CD14-positive monocyte (primary cell): Measurements from ENCODE around the gene MAGI3. TPM values are rescaled to one million over a fixed set of nuclear protein-coding genes. Genes with fewer than 3 reads are reported as not detected.

Experiments
- DNase-seq, 3 donors: peaks; one replicate each; pipeline ENCODE4 v3.0.0-alpha.2; 2011 to 2022
- H2AFZ ChIP-seq: 2 replicates; pipeline ENCODE4 v1.6.0; 2012; ENCODE audit warnings: mild to moderate bottlenecking, low read depth, low read length, inconsistent platforms; ENCODE audit not compliant: insufficient read depth, poor library complexity, severe bottlenecking
- H3K27ac ChIP-seq, 2 donors: 1 replicate in 1 of 2; 2 replicates in 1 of 2; pipeline ENCODE4 v1.5.1; 2012 to 2013; ENCODE audit warnings: low read length in 2 of 2, control low read depth in 1 of 2, inconsistent platforms in 1 of 2, low read depth in 1 of 2, mild to moderate bottlenecking in 1 of 2
- H3K27me3 ChIP-seq, 2 donors: one replicate each; pipeline versions ENCODE4 v1.6.0 to v1.6.1; 2011 to 2013; ENCODE audit warnings: low read length in 2 of 2; ENCODE audit not compliant: control insufficient read depth in 2 of 2, insufficient read depth in 2 of 2
- H3K36me3 ChIP-seq, 2 donors: replicated peaks in 1 of 2; 1 replicate in 1 of 2; 2 replicates in 1 of 2; pipeline versions ENCODE4 v1.5.1 to v1.6.1; 2012 to 2013; ENCODE audit warnings: low read length in 2 of 2, control low read depth in 1 of 2, inconsistent platforms in 1 of 2, mild to moderate bottlenecking in 1 of 2; ENCODE audit not compliant: insufficient read depth in 2 of 2, control insufficient read depth in 1 of 2
- H3K4me1 ChIP-seq, 2 donors: 1 replicate in 1 of 2; 2 replicates in 1 of 2; pipeline versions ENCODE4 v1.5.1 to v1.6.1; 2012 to 2013; ENCODE audit warnings: low read length in 2 of 2, control low read depth in 1 of 2, inconsistent platforms in 1 of 2, mild to moderate bottlenecking in 1 of 2, moderate library complexity in 1 of 2; ENCODE audit not compliant: insufficient read depth in 2 of 2, control insufficient read depth in 1 of 2
- H3K4me2 ChIP-seq: replicated peaks from 2 replicates; pipeline ENCODE3; 2012; ENCODE audit warnings: low read length, moderate library complexity, mild to moderate bottlenecking; ENCODE audit not compliant: poor library complexity, severe bottlenecking; ENCODE audit errors: extremely low read depth
- H3K4me3 ChIP-seq, 3 experiments: fragments of 200-600 bp in 1 of 3; sonication (generic) in 1 of 3; replicated peaks in 1 of 3; 1 replicate in 2 of 3; 2 replicates in 1 of 3; pipeline ENCODE4 v1.5.1; 2011 to 2013; ENCODE audit warnings: low read length in 3 of 3, mild to moderate bottlenecking in 3 of 3, control low read depth in 2 of 3, low read depth in 2 of 3, inconsistent platforms in 1 of 3, moderate library complexity in 1 of 3
- H3K79me2 ChIP-seq: 2 replicates; pipeline ENCODE4 v1.6.0; 2012; ENCODE audit warnings: mild to moderate bottlenecking, control low read depth, inconsistent platforms, low read length, moderate library complexity; ENCODE audit not compliant: insufficient read depth
- H3K9ac ChIP-seq: 2 replicates; pipeline ENCODE4 v1.6.0; 2017; ENCODE audit warnings: low read length, mild to moderate bottlenecking; ENCODE audit not compliant: insufficient read depth, poor library complexity, severe bottlenecking
- H3K9me3 ChIP-seq, 2 donors: replicated peaks in 1 of 2; 1 replicate in 1 of 2; 2 replicates in 1 of 2; pipeline versions ENCODE4 v1.5.1 to v1.6.1; 2012 to 2013; ENCODE audit warnings: low read length in 2 of 2, control low read depth in 1 of 2; ENCODE audit not compliant: control insufficient read depth in 1 of 2, insufficient read depth in 1 of 2
- H4K20me1 ChIP-seq: 2 replicates; pipeline ENCODE4 v1.6.0; 2012; ENCODE audit warnings: mild to moderate bottlenecking, low read length, control low read depth, moderate library complexity; ENCODE audit not compliant: insufficient read depth
- H3K27ac Mint-ChIP-seq, 7 donors: one replicate each; pipeline ENCODE4 v1.8.0; 2020; ENCODE audit warnings: mild to moderate bottlenecking in 7 of 7, mixed read lengths in 7 of 7, moderate library complexity in 6 of 7, inconsistent platforms in 2 of 7
- H3K27me3 Mint-ChIP-seq, 3 donors: one replicate each; pipeline ENCODE4 v1.8.0; 2021 to 2022; ENCODE audit warnings: low read depth in 3 of 3, mild to moderate bottlenecking in 3 of 3, mixed read lengths in 3 of 3, moderate library complexity in 3 of 3, inconsistent platforms in 1 of 3
- H3K36me3 Mint-ChIP-seq, 2 donors: one replicate each; pipeline ENCODE4 v1.8.0; 2020; ENCODE audit warnings: mixed read lengths in 2 of 2, inconsistent platforms in 1 of 2, mild to moderate bottlenecking in 1 of 2
- H3K4me1 Mint-ChIP-seq: one replicate; pipeline ENCODE4 v1.8.0; 2020; ENCODE audit warnings: mild to moderate bottlenecking, mixed read lengths
- H3K4me3 Mint-ChIP-seq, 2 donors: one replicate each; pipeline ENCODE4 v1.8.0; 2020; ENCODE audit warnings: mild to moderate bottlenecking in 2 of 2, mixed read lengths in 2 of 2, moderate library complexity in 1 of 2
- H3K9me3 Mint-ChIP-seq, 7 donors: one replicate each; pipeline ENCODE4 v1.8.0; 2020 to 2022; ENCODE audit warnings: mixed read lengths in 7 of 7, mild to moderate bottlenecking in 6 of 7, moderate library complexity in 6 of 7, inconsistent platforms in 2 of 7
- WGBS: methylation state at CpG from one replicate; pipeline ENCODE4 v1.1.5; 2013; ENCODE audit warnings: missing lambda C conversion rate; ENCODE audit not compliant: insufficient coverage; 5-methylcytosine and 5-hydroxymethylcytosine counted together
- intact Hi-C, 2 donors: fragments of 100-400 bp; cut with micrococcal nuclease; formaldehyde crosslinking; loops; one replicate each; pipeline versions ENCODE4 v1.15.0 to v1.15.1; 2023
- polyA plus RNA-seq, 3 donors: library from polyadenylated mRNA; depleted of rRNA in 1 of 3; unstranded in 2 of 3; stranded (reverse) in 1 of 3; fragments of 300-500 nt in 2 of 3; fragments of >200 nt in 1 of 3; fragmentation: Illumina TruSeq in 2 of 3; gene quantifications; 1 replicate in 2 of 3; 2 replicates in 1 of 3; pipeline ENCODE4 v1.2.3, GENCODE V29; 2012 to 2021
- TF ChIP-seq, protein P1 (sequence below): fragments of 200-600 bp; IDR thresholded peaks from one replicate; pipeline ENCODE4 v1.8.0; 2022; ENCODE audit warnings: antibody characterized with exemption, mild to moderate bottlenecking

MAGI3 gene
- polyA plus RNA-seq, 3 donors = 0.36 to 0.58 (median 0.43) TPM

DNA sequence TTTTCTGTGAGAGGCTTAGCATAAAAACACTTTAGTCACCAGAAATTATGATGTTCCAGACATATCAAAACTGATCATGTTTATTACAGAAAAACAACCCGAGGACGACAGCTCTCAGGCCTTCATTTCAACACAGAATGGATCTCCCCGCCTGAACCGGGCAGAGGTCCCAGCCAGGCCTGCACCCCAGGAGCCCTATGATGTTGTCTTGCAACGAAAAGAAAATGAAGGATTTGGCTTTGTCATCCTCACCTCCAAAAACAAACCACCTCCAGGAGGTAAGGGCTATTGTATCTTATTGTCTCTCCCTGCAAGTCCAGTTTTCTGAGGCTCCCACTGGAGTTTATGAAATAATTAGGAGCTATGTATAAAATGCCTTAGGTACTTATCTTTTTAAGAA is 263.4 kb downstream of the MAGI3 start:
- no peak for DNase-seq
- no peak overlapping the region for H3K9ac ChIP-seq
- no peaks in the 10 kb centered on the region for H3K36me3 ChIP-seq
- no peak overlapping the region for H3K27ac ChIP-seq
- no peaks in the 10 kb centered on the region for H3K9me3 Mint-ChIP-seq
- H3K4me1 Mint-ChIP-seq = peaks cover 1% of the 10 kb centered on the region
- no peak overlapping the region for H3K27ac Mint-ChIP-seq
- WGBS = no CpG with 5 or more reads among the region's 5 CpGs
- no peaks in the 10 kb centered on the region for H3K36me3 Mint-ChIP-seq
- H3K9me3 ChIP-seq = no peaks in the 10 kb centered on the region
- H3K4me3 Mint-ChIP-seq = no peak overlapping the region
- H3K4me1 ChIP-seq = no peaks in the 10 kb centered on the region
- intact Hi-C loops = no loop called here
- TF ChIP-seq, protein P1, sequence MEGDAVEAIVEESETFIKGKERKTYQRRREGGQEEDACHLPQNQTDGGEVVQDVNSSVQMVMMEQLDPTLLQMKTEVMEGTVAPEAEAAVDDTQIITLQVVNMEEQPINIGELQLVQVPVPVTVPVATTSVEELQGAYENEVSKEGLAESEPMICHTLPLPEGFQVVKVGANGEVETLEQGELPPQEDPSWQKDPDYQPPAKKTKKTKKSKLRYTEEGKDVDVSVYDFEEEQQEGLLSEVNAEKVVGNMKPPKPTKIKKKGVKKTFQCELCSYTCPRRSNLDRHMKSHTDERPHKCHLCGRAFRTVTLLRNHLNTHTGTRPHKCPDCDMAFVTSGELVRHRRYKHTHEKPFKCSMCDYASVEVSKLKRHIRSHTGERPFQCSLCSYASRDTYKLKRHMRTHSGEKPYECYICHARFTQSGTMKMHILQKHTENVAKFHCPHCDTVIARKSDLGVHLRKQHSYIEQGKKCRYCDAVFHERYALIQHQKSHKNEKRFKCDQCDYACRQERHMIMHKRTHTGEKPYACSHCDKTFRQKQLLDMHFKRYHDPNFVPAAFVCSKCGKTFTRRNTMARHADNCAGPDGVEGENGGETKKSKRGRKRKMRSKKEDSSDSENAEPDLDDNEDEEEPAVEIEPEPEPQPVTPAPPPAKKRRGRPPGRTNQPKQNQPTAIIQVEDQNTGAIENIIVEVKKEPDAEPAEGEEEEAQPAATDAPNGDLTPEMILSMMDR = no peak
- no peak overlapping the region for H3K4me2 ChIP-seq
- H3K27me3 Mint-ChIP-seq = no peaks in the 10 kb centered on the region
- no peaks in the 10 kb centered on the region for H4K20me1 ChIP-seq
- no peaks in the 10 kb centered on the region for H3K79me2 ChIP-seq
- H3K4me3 ChIP-seq = no peak overlapping the region
- H2AFZ ChIP-seq = no peak overlapping the region
- H3K27me3 ChIP-seq = no peaks in the 10 kb centered on the region

DNA sequence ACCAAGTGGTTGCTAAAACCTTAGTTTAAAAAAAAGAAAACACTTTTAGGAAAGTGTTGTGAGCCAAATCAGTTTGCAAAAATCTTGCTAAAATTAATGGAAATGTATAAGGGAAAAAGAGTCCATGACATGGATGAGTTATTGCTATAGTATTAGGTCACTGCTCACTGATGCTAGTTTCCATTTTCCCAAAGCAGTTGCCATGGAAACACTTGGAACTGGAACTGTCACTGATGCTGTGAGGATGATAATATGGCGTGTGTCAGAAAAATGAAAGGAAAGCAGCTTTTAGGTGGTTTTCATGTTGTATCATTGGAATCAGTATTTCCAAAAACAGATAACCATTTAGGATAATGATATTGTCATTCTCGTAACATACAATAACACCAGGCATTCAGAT is 264.6 kb downstream of the MAGI3 start:
- no peaks in the 10 kb centered on the region for H3K27me3 ChIP-seq
- Mint-ChIP-seq H3K4me3 (no peak overlapping the region), H3K36me3 (no peaks in the 10 kb centered on the region), H3K4me1 (peaks cover 6% of the 10 kb centered on the region), H3K9me3 (no peaks in the 10 kb centered on the region), H3K27ac (no peak overlapping the region), H3K27me3 (no peaks in the 10 kb centered on the region)
- no peak overlapping the region for H3K4me3 ChIP-seq
- H3K36me3 ChIP-seq = no peaks in the 10 kb centered on the region
- TF ChIP-seq, protein P1 = no peak
- intact Hi-C loops = no loop called here
- no CpG with 5 or more reads among the region's 2 CpGs for WGBS
- no peak overlapping the region for H3K4me2 ChIP-seq
- peaks cover 0 to 2% of the 10 kb centered on the region in 2 donors for H3K4me1 ChIP-seq
- H3K79me2 ChIP-seq = no peaks in the 10 kb centered on the region
- H3K9me3 ChIP-seq = no peaks in the 10 kb centered on the region
- no peaks in the 10 kb centered on the region for H4K20me1 ChIP-seq
- H2AFZ ChIP-seq = no peak overlapping the region
- no peak overlapping the region for H3K27ac ChIP-seq
- no peak overlapping the region for H3K9ac ChIP-seq
- DNase-seq = no peak
